H1 (cell line): Measurements from ENCODE around the gene SRSF2. TPM values are rescaled to one million over a fixed set of nuclear protein-coding genes. Genes with fewer than 3 reads are reported as not detected.

ENCODE experiments used
- CTCF ChIA-PET: fragments of 300-600 bp; sonication (Branson Sonifier 250); formaldehyde crosslinking; loops from one replicate; lab custom pipeline; 2021; ENCODE audit not compliant: partially characterized antibody; lab: Charles Lee
- POLR2A ChIA-PET: fragments of 300-600 bp; sonication (Branson Sonifier 250); formaldehyde crosslinking; loops from one replicate; lab custom pipeline; 2021; ENCODE audit warnings: inconsistent platforms; ENCODE audit not compliant: partially characterized antibody; lab: Charles Lee
- DNase-seq, 2 experiments: peaks; one replicate each; pipeline versions ENCODE4 v3.0.0 to v3.0.0-alpha.2; 2010 to 2022; ENCODE audit warnings: low spot score in 2 of 2, low read depth in 1 of 2, mixed read lengths in 1 of 2
- FAIRE-seq: peaks from 2 replicates; lab custom pipeline; 2011; peaks lifted over from hg19 to GRCh38; lab: Jason Lieb, UNC
- H2AFZ ChIP-seq: 2 replicates; pipeline ENCODE4 v1.8.1; 2012; ENCODE audit warnings: low read length, inconsistent platforms
- H2AK5ac ChIP-seq: 2 replicates; pipeline ENCODE4 v1.6.1; 2013; ENCODE audit warnings: low read depth, low read length
- H2BK120ac ChIP-seq: replicated peaks from 2 replicates; pipeline ENCODE3; 2013; ENCODE audit warnings: low read depth, low read length, inconsistent platforms
- H2BK12ac ChIP-seq: 2 replicates; pipeline ENCODE4 v1.6.1; 2013; ENCODE audit warnings: low read depth, low read length
- H2BK15ac ChIP-seq: 2 replicates; pipeline ENCODE4 v1.6.1; 2013; ENCODE audit warnings: low read length
- H2BK20ac ChIP-seq: 2 replicates; pipeline ENCODE4 v1.6.1; 2013; ENCODE audit warnings: low read length
- H2BK5ac ChIP-seq: 2 replicates; pipeline ENCODE4 v1.6.1; 2013; ENCODE audit warnings: low read depth, low read length
- H3K14ac ChIP-seq: 2 replicates; pipeline ENCODE4 v1.6.1; 2013; ENCODE audit warnings: inconsistent platforms; ENCODE audit not compliant: insufficient read length
- H3K18ac ChIP-seq: 2 replicates; pipeline ENCODE4 v1.6.1; 2013; ENCODE audit warnings: low read length; ENCODE audit errors: extremely low read depth
- H3K23ac ChIP-seq: 2 replicates; pipeline ENCODE4 v1.6.1; 2013; ENCODE audit warnings: inconsistent platforms; ENCODE audit not compliant: insufficient read length
- H3K23me2 ChIP-seq: 2 replicates; pipeline ENCODE4 v1.6.1; 2013; ENCODE audit warnings: low read depth, low read length
- H3K27ac ChIP-seq: 2 replicates; pipeline ENCODE4 v1.6.1; 2011; ENCODE audit warnings: low read depth, low read length, inconsistent platforms
- H3K27me3 ChIP-seq, 4 experiments: replicated peaks in 1 of 4; 1 replicate in 1 of 4; 2 replicates in 3 of 4; pipeline versions ENCODE4 v1.6.1 to v1.8.1; 2011 to 2013; ENCODE audit warnings: low read length in 3 of 4, mild to moderate bottlenecking in 3 of 4, inconsistent platforms in 2 of 4, mixed read lengths in 2 of 4, moderate library complexity in 1 of 4; ENCODE audit not compliant: control insufficient read depth in 3 of 4, insufficient read depth in 3 of 4; ENCODE audit errors: extremely low read depth in 1 of 4
- H3K36me3 ChIP-seq, 4 experiments: 2 replicates each; pipeline versions ENCODE4 v1.6.1 to v1.8.1; 2011 to 2013; ENCODE audit warnings: mild to moderate bottlenecking in 4 of 4, low read length in 3 of 4, moderate library complexity in 2 of 4, control low read depth in 1 of 4, inconsistent platforms in 1 of 4; ENCODE audit not compliant: insufficient read depth in 4 of 4, control insufficient read depth in 2 of 4
- H3K4ac ChIP-seq: replicated peaks from 2 replicates; pipeline ENCODE3; 2013; ENCODE audit warnings: low read length, low read depth, mixed read lengths, inconsistent platforms; ENCODE audit not compliant: insufficient read length
- H3K4me1 ChIP-seq, 4 experiments: replicated peaks in 1 of 4; 1 replicate in 1 of 4; 2 replicates in 3 of 4; pipeline versions ENCODE4 v1.6.1 to v1.8.1; 2011 to 2013; ENCODE audit warnings: low read length in 3 of 4, inconsistent platforms in 2 of 4, mixed read lengths in 1 of 4; ENCODE audit not compliant: insufficient read depth in 4 of 4, control insufficient read depth in 3 of 4
- H3K4me2 ChIP-seq, 2 experiments: 2 replicates each; pipeline versions ENCODE4 v1.6.1 to v1.8.1; 2011 to 2013; ENCODE audit warnings: low read depth in 2 of 2, low read length in 2 of 2, control low read depth in 1 of 2, inconsistent platforms in 1 of 2, mild to moderate bottlenecking in 1 of 2; ENCODE audit not compliant: insufficient read depth in 1 of 2
- H3K4me3 ChIP-seq, 4 experiments: fragments of 200-600, 300-600 bp in 1 of 4; sonication (generic), shearing (Covaris generic), sonication (Bioruptor Twin) in 1 of 4; 2 replicates each; pipeline versions ENCODE4 v1.5.1 to v1.8.1; 2011 to 2016; ENCODE audit warnings: low read length in 4 of 4, low read depth in 3 of 4, control low read depth in 2 of 4, inconsistent platforms in 2 of 4, mild to moderate bottlenecking in 2 of 4, mixed read lengths in 1 of 4, moderate library complexity in 1 of 4; ENCODE audit not compliant: insufficient read depth in 2 of 4; ENCODE audit errors: extremely low read depth in 1 of 4
- H3K56ac ChIP-seq: replicated peaks from 2 replicates; pipeline ENCODE3; 2013; ENCODE audit warnings: low read depth, mild to moderate bottlenecking, mixed read lengths, low read length, inconsistent platforms; ENCODE audit not compliant: insufficient read length
- H3K79me1 ChIP-seq: 2 replicates; pipeline ENCODE4 v1.6.1; 2013; ENCODE audit warnings: low read depth, low read length, control low read depth
- H3K79me2 ChIP-seq, 2 experiments: 2 replicates each; pipeline versions ENCODE4 v1.6.1 to v1.8.1; 2012 to 2013; ENCODE audit warnings: low read length in 2 of 2, mild to moderate bottlenecking in 2 of 2, inconsistent platforms in 1 of 2; ENCODE audit not compliant: insufficient read depth in 2 of 2, control insufficient read depth in 1 of 2
- H3K9ac ChIP-seq, 4 experiments: replicated peaks in 1 of 4; 1 replicate in 1 of 4; 2 replicates in 3 of 4; pipeline versions ENCODE4 v1.6.1 to v1.8.1; 2011 to 2013; ENCODE audit warnings: low read depth in 3 of 4, low read length in 3 of 4, control low read depth in 2 of 4, mild to moderate bottlenecking in 2 of 4, moderate library complexity in 2 of 4, inconsistent platforms in 1 of 4; ENCODE audit errors: extremely low read depth in 1 of 4
- H3K9me3 ChIP-seq, 2 experiments: 2 replicates each; pipeline versions ENCODE4 v1.6.1 to v1.8.1; 2012 to 2013; ENCODE audit warnings: mild to moderate bottlenecking in 2 of 2, moderate library complexity in 2 of 2, control low read depth in 1 of 2, inconsistent platforms in 1 of 2, low read depth in 1 of 2, low read length in 1 of 2, mixed read lengths in 1 of 2; ENCODE audit not compliant: insufficient read depth in 2 of 2
- H4K20me1 ChIP-seq, 2 experiments: replicated peaks in 1 of 2; 2 replicates each; pipeline versions ENCODE3 to v1.8.1; 2011 to 2013; ENCODE audit warnings: inconsistent platforms in 2 of 2, low read length in 2 of 2, mild to moderate bottlenecking in 1 of 2; ENCODE audit not compliant: insufficient read depth in 2 of 2, control insufficient read depth in 1 of 2
- H4K5ac ChIP-seq: 2 replicates; pipeline ENCODE4 v1.6.1; 2013; ENCODE audit warnings: low read length, low read depth, mixed read lengths, inconsistent platforms; ENCODE audit not compliant: insufficient read length
- H4K8ac ChIP-seq: 2 replicates; pipeline ENCODE4 v1.8.0; 2013; ENCODE audit warnings: mild to moderate bottlenecking, moderate library complexity, low read length, inconsistent platforms; ENCODE audit not compliant: insufficient read depth; ENCODE audit errors: extremely low read depth
- H4K91ac ChIP-seq: replicated peaks from 2 replicates; pipeline ENCODE3; 2013; ENCODE audit warnings: low read length, mixed read lengths, inconsistent platforms; ENCODE audit not compliant: insufficient read length
- CEBPB ChIP-seq: IDR thresholded peaks from 2 replicates; pipeline ENCODE4 v1.6.1; 2012; ENCODE audit warnings: low read depth, low read length
- PHF8 ChIP-seq: fragments of 200-600 bp; sonication (generic); conservative IDR thresholded peaks from 2 replicates; pipeline ENCODE4 v1.7.1; 2012; ENCODE audit warnings: low read depth, mild to moderate bottlenecking, inconsistent platforms, low read length, moderate library complexity
- WGBS, 2 experiments: shearing (Covaris generic) in 1 of 2; methylation state at CpG; one replicate each; pipeline versions ENCODE4 v1.1.6 to v1.1.7; 2013 to 2015; ENCODE audit warnings: low lambda C conversion rate in 2 of 2, mixed read lengths in 2 of 2, inconsistent platforms in 1 of 2, low coverage in 1 of 2, missing lambda C conversion rate in 1 of 2; ENCODE audit not compliant: insufficient replicate concordance in 2 of 2, insufficient coverage in 1 of 2, insufficient read length in 1 of 2; ENCODE audit errors: extremely low coverage in 1 of 2, missing lambda C conversion rate in 1 of 2; 5-methylcytosine and 5-hydroxymethylcytosine counted together
- polyA plus RNA-seq, 7 experiments: library from polyadenylated mRNA; depleted of rRNA in 3 of 7; stranded (reverse) in 5 of 7; unstranded in 2 of 7; fragments of >200 nt in 5 of 7; fragments of 200-250 nt in 2 of 7; gene quantifications; 1 replicate in 5 of 7; 2 replicates in 1 of 7; 4 replicates in 1 of 7; pipeline versions ENCODE4 v1.2.1 to v1.2.3, GENCODE V29; 2011 to 2013; ENCODE audit warnings: missing spikeins in 2 of 7, mixed read lengths in 2 of 7
- total RNA-seq: library from RNA; stranded (reverse); fragmentation: NEBNext Ultra II Directional; extraction: Animal tissue kit (Norgen Biotek cat#: 25700); gene quantifications from 2 replicates; pipeline ENCODE4 v1.2.1, GENCODE V29; 2021

The SRSF2 gene
- total and polyA plus RNA-seq, 2 of the 8 experiments (the other 6 are each of a cell fraction or from before 2014, with no cell fraction given): 397 to 401 TPM

DNA sequence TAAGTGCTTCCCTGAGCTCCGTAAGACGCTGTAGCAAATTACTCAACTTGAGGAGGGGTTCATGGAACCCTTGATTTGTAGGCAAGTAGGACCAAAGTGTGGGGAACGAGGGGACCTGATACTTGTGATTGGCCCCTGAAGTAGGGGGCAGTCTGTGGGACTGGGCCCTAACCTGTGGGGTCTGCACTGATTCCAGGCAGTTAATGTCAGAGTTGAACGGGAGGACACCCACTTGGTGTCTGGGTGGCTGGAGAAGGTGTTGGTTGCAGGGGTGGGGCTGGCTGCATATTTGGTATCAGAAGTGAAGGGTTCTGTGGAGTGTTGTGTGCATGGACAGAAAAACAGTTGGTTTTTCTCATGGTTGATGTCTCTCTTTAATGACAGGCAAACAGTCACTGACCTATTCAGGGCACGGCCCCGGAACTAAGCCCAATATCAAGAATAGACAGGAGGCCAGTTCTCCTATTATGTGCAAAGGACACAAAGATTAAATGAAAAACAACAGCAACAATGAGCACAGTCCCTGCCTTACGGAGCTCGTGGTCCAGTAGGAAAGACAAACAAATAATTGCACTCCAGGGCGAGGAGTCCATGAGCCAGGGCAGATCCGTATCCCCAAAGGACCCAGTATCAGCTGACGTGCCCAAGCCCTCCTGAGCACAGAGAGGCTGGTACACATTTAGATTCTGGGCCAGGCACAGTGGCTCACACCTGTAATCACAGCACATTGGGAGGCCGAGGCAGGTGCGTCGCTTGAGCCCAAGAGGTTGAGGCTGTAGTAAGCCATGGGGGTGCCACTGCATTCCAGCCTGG lies 45.5 kb downstream of the SRSF2 start:
- Histone ChIP-seq H3K14ac (no peak overlapping the region), H3K23ac (no peak overlapping the region), H3K4ac (no peak overlapping the region), H2BK5ac (no peak overlapping the region), H3K4me3 (no peak overlapping the region), H3K4me2 (no peak overlapping the region), H2BK20ac (peak overlapping the region; percentile 5; the same call in 1 of the 2 replicates), H3K27me3 (no peaks in the 10 kb centered on the region; a peak in 1 of 7 replicates), H3K36me3 (no peaks in the 10 kb centered on the region), H3K4me1 (peaks cover 0 to 9% (median 4%) of the 10 kb centered on the region in 4 experiments; a peak in 6 of 7 replicates), H4K91ac (no peak overlapping the region), H4K20me1 (no peaks in the 10 kb centered on the region), H3K23me2 (no peaks in the 10 kb centered on the region), H3K9ac (no peak overlapping the region), H3K27ac (no peak overlapping the region), H3K79me2 (no peaks in the 10 kb centered on the region), H2BK12ac (no peak overlapping the region), H2AK5ac (no peak overlapping the region), H2AFZ (no peak overlapping the region), H2BK120ac (no peak overlapping the region), H2BK15ac (no peak overlapping the region), H3K9me3 (no peaks in the 10 kb centered on the region), H4K8ac (no peak overlapping the region), H3K18ac (no peak overlapping the region), H3K79me1 (no peaks in the 10 kb centered on the region), H4K5ac (no peak overlapping the region)
- WGBS, 2 experiments: 88% methylated on average over 14 of the region's 14 CpGs; no CpG with 5 or more reads in 1 of the 2 experiments
- DNase-seq: no peak
- POLR2A ChIA-PET: interaction anchor here (1.2 kb wide), 2 partner anchors 17 to 133 kb away, joined by 3 to 4 read pairs; no protein-coding TSS in a partner anchor
- no peak for FAIRE-seq
- CTCF ChIA-PET: interaction anchor here (0.6 to 13.1 kb wide), 6 partner anchors 10 to 134 kb away, joined by 3 to 155 read pairs (median 4); partner anchors contain the start of gene MXRA7
- TF ChIP-seq PHF8 (no peak), CEBPB (no peak)
- TF ChIP-seq, all 59 proteins: peak for 0
- H3K56ac ChIP-seq: no peak overlapping the region
